Lower lobe of right lung (tissue), 1 donor: ENCODE results near the gene LRRC75A. TPM values are rescaled to one million over a fixed set of nuclear protein-coding genes. Genes with fewer than 3 reads are reported as not detected.

ENCODE experiments used
- total RNA-seq: library from RNA; stranded (reverse); fragmentation: NEBNext Ultra II Directional; extraction: Animal tissue kit (Norgen Biotek cat#: 25700); gene quantifications from one replicate; pipeline ENCODE4 v1.2.1, GENCODE V29; 2021
- donor health status: DM: no; HTN: yes; CAD: no; lungs with severe emphysema.

Gene LRRC75A
- total RNA-seq, 1 donor from 2014 or later: 3.8 TPM

Other genes with a start within 250 kb of the LRRC75A start
- gene CENPV, start 138.7 kb downstream of the LRRC75A start, total RNA-seq: 17.3 TPM
- 1,803 TPM for gene UBB, start 111.1 kb downstream of the LRRC75A start, total RNA-seq
- gene TRPV2, start 76.6 kb downstream of the LRRC75A start, total RNA-seq: 120 TPM
- 5.2 TPM for gene ZNF287, start 77.0 kb upstream of the LRRC75A start, total RNA-seq
- 5.7 TPM for gene ZNF624, start 161.7 kb upstream of the LRRC75A start, total RNA-seq
- 14.1 TPM for gene CCDC144A, start 198.0 kb upstream of the LRRC75A start, total RNA-seq